Measurements from ENCODE around the gene CACNG5.

DNA sequence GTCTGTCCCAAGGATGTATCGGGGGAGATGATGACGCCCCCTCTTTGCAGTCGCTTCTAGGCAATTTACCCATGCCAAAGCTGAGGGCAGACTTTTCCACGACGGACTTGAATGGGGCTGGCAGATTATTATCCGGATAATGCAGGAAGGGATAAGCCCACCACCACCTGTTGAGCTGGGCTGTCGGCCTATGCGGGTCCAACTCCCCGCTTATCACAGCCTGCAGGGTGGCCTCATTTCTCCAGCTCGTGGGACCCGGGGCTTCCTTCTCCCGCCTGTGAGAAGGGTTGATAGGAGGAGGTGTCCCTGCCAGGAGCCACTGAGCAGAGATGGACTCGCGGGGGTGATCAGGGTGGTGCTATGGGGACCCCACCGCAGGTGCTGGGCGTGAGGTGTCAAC, 559 bp downstream of the CACNG5 start:
- TF ChIP-seq CTCF (IDR thresholded peaks at IDR 0.05) (no peak), POLR2A (IDR thresholded peaks at IDR 0.05) (no peak)
